HG03097 (cell line): ENCODE results near the gene CEP70.
"Not testable (repeated sequence)": the region's sequence is repeated elsewhere in the genome, so short reads cannot be mapped to it uniquely, and the experiment has no call there.

ENCODE experiments used
- ATAC-seq: cut with Tn5 transposase; IDR thresholded peaks from one replicate; pipeline ENCODE4 v1.9.1; 2021; ENCODE audit not compliant: unreplicated experiment, low FRiP score

The CEP70 gene

DNA sequence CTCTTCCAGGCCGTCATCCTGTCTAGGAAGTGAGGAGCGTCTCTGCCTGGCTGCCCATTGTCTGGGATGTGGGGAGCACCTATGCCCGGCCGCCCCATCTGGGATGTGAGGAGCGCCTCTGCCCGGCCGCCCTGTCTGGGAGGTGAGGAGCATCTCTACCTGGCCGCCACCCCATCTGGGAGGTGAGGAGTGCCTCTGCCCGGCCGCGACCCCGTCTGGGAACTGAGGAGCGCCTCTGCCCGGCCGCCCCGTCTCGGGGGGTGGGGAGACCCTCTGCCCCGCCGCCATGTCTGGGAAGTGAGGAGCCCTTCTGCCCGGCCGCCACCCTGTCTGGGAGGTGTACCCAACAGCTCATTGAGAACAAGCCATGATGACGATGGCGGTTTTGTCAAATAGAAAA is 72.6 kb downstream of the CEP70 start:
- ATAC-seq = not testable (repeated sequence)

DNA sequence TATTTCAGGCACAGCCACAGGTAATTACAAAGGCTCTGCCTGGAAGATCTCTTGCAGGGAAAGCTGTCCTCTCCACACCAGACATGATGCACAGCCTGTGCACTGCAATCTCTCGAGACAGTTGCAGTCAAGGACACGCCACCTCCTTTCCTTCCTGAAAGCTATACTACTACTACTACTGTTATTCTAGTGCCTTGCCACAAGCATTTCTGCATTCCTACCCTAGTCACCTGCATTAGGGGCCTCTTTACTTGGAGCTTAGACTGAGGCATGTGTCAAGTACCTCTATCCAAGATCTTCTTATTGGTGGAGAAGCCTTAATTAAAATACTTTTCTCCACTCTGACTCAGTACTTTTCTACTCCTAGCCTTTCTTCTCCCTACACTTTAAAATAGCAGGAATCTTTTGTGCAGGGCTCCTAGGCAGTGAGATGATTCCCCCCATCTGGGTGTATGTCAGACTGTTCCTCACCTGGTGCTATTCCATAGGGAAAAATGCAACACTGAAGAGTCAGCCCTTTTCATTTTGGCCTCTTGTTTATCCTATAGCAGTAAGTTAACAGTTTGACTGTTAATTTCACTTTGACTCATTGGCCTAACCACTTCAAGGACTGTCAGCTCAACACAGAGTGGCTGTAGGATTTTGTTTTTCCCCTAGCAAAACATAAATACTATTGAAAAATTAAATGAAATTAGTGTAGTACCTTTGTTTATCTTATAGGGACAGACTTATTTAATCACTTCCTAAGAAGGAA is 80.8 kb downstream of the CEP70 start:
- no peak for ATAC-seq

DNA sequence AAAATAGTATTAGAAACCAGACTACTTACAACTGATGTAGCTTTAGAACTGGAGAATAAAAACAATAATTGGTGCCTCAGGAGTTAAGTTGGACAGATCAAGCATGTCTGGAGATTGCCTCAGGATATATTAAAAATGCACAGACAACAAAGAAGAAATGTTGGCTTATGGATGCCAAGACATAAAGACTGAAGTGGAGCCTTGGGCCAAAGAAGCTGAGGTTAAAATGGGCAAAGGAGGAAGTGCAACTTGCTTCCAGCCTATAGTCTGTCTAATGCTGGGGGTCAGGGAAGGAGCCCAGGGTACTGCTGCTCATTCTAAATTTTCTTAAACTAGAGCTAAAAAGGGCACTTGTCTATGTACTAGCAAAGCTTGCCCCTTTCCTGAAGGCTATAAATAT is 82.1 kb downstream of the CEP70 start:
- ATAC-seq = no peak

DNA sequence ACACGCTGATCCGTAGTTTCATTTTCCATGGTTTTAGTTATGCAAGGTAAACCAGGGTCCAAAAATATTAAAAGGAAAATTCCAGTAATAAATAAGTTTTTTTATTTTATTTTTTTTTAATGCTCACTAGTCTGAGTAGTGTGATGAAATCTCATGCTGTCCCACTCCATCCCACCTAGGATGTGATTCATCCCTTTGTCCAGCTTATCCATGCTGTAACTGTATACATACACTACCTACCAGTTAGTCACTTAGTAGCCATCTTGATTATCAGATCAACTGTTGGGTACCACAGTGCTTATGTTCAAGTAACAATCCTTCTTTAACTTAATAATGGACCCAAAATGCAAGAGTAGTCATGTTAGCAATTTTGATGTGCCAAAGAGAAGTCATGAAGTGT is 84.5 kb downstream of the CEP70 start:
- no peak for ATAC-seq

DNA sequence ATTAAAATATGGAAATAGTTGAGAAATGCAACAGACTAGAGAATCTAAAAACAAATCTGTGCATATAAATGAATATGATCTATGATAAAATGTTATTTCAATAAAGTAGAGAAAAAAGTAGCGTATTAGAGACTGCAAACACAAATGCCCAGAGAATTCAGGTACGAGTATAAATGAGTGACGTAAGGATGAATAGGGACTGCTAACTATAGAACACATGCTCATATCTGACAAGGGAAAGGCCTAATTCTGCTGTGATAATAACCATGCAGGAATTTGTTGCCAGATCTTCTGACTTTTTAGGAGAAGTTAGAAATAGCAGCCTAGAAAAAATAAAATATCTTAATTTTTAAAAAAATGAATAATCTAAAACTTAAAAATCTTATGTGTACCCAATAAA is 86.5 kb downstream of the CEP70 start:
- ATAC-seq = no peak

DNA sequence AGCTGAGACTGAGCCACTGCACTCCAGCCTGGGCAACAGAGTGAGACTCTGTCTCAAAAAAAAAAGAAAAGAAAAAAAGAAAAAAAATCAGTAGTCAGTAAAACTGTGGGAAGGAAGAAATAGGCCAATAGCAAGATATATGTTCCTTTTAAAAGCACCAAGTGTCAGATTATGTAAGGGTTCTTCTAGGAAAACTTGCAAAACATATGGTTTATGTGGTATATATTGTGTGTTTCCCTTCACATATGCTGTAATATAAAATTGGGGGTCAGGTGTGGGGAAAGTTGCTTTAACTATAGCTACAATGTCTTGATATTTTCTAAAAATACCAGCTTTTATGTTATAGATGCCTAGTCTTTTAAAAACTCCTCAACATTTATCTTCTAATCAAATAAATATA is 95.1 kb downstream of the CEP70 start:
- no peak for ATAC-seq

DNA sequence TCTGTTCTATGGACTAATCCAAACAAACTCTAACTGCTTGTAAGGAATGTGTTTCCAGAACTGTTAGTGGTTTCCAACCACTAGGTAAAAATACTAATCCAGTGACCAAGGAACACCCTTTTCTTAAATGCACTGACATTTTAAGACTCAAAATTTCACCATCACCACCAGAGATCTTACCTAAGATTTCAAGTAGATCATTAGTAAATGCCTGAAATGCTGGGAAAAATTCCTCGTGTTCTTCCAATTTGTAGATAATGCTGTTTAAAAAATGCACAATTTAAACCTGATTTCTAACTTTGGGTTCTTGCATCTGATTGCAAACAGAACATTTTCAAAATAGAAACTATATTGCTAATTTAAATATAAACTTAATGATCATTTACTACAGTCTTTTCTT is 96.2 kb downstream of the CEP70 start:
- ATAC-seq = no peak

DNA sequence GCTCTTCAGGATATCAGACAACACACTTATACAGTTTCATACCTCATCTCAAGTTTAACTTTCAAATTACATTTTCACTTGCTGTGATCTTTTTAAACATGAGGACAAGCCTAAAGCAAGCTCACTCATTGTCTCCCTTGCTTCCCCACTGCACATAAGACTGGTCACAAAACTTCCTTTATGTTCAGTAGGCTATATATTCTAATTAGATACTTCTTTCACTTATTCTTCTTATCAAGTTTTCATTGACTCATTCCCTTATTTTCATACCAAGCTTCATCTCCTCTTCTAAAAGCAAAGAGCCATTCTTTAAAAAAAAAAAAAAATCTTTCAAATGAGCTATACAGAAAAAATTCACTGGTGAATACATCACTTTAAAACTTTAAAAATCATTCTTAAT is 97.0 kb downstream of the CEP70 start:
- ATAC-seq = no peak

DNA sequence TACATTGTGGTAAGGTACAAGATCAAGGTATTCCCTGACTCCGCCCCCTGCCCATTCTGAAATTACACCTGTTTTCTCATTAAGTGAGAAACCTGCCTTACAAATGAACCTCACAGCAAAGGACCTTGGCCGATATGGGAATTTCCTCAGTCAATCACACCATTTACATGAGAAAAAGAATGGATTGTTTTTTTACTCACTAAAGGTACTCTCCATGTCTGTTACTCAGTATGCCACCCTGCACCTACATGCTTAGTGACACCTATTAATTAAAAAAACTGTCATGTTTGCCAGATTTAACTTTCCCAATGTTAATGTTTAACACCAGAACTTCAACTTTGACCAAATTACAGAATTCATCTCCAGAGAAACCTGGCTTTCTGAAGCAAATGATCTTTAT is 97.6 kb downstream of the CEP70 start:
- no peak for ATAC-seq

DNA sequence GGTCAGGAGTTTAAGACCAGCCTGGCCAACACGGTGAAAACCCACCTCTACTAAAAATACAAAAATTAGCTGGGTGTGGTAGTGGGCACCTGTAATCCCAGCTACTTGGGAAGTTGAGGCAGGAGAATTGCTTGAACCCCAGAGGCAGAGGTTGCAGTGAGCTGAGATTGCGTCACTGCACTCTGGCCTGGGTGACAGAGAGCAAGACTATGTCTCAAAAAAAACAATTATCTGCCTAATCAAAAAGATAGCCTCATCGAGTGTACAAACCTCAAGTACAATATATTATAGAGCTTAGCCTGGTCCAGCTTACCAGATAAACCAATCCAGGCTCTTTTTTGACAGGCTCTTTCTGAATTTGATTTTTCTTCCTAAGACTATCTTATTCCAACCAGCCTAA is 98.4 kb downstream of the CEP70 start:
- not testable (repeated sequence) for ATAC-seq

DNA sequence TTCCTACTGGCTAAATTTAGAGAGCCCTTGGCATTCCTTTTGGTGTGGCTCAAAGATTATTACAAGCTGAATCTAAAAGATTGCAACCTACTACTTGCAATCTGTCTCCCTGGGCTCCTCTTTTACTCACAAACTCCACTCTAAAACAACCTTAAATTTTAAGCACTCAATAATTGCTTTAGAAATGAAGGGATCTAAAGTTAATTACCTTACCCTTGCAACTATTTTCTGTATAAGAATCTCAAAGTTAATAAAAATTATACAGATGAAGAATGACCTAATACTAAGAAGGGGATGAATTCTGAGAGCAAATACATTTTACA is 99.5 kb downstream of the CEP70 start:
- ATAC-seq = no peak

DNA sequence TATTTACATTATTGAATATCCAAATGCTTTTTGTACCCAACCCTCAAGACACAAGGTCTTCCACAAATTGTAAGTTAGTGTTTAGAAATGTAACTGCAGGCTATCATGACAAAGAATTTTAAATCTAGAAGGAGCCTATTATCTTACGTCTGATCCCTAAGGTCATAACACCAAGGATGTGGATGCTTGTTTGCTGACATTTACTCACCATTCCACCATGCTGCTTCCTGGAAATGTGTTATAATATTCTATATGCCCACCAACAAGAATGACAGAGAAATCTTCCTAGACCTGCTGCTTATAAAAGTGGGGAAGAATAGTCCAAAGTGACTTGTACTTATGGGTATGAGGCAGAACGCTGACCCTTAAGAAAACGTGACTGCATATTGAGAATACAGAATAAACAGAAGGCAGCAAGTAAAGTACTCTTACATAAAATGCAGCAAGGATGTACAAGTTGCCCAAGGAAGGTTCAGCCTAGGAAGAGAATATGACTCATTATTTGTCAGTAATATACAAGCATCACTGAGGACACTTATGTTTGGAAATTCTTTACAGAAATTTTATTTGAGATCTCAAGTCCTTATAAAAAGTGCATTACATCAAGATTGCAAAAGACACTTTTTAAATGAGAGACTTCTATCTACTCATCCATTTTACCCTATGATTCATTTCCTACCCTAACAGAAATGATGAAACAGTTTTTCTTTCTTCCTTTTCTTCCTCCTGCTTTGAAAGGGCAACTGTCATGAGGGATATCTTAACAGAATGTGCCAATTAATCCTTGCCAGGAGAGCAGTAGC is 100.1 kb downstream of the CEP70 start:
- ATAC-seq = no peak

DNA sequence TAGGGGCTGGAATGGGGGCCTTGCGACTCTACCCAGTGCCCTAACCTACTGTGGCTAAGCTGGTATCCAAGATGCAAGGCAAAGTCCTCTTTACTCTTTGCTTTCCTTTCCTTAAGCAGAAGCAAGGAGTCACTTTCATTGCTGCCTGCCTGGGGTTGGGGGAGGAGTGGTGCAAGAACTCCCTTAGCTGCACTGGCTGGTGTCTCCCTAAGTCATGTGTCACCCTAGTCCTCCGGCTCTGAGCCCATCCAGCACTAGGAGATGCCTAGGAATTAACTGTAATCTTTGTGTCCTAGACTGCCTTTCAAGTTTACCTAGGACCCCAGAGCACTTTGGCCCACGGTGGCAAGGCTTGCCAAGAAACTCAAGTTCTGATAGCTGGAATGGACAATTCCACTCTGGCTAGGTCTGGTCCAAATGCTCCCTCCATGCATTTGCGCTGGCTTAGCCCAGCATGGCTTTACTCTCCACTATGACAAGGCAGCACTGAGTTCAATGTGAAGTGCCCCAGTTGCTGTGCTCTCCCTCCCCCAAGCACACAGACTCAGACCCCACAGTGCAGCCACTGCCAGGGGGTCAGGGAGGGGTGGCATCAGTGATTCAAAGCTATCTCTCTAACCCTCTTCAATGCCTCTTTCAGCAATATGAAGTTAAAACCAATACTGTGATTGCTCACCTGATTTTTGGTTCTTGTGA is 100.9 kb downstream of the CEP70 start:
- no peak for ATAC-seq

DNA sequence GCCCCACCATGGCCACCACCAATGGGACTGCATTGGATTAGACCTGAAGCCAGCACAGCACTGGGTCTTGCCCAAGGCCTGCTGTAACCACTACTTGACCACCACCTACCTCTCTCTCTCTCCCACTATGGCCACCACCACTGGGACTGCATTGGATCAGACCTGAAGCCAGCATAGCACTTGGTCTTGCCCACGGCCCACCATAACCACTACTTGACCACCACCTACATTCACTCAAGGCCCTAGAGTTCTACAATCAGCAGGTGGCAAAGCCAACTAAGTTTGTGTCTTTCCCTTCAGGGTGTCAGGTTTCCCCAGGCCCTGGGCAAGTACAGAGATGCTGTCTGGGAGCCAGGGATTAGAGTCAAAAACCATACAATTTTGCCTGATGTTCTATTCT is 102.1 kb downstream of the CEP70 start:
- no peak for ATAC-seq

DNA sequence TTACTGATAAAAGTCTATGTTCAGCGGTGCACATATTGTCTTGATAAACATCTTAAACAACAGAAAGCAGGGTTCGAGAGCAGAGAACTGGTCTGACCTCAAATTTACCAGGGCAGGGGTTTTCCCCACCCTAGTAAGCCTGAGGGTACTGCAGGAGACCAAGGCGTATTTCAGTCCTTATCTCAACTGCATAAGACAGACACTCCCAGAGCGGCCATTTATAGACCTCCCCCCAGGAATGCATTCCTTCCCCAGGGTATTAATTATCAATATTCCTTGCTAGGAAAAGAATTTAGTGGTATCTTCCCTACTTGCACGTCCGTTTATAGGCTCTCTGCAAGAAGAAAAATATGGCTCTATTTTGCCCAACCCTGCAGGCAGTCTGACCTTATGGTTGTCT is 107.5 kb downstream of the CEP70 start:
- not testable (repeated sequence) for ATAC-seq

DNA sequence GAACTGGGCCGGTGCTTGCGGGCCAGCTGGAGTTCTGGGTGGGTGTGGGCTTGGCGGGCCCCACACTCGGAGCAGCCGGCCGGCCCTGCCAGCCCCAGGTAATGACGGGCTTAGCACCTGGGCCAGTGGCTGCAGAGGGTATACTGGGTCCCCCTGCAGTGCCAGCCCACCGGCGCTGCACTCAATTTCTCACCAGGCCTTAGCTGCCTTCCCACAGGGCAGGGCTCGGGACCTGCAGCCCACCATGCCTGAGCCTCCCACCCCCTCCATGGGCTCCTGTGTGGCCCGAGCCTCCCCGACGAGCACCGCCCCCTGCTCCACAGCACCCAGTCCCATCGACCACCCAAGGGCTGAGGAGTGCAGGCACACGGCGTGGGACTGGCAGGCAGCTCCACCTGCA is 109.4 kb downstream of the CEP70 start:
- not testable (repeated sequence) for ATAC-seq

DNA sequence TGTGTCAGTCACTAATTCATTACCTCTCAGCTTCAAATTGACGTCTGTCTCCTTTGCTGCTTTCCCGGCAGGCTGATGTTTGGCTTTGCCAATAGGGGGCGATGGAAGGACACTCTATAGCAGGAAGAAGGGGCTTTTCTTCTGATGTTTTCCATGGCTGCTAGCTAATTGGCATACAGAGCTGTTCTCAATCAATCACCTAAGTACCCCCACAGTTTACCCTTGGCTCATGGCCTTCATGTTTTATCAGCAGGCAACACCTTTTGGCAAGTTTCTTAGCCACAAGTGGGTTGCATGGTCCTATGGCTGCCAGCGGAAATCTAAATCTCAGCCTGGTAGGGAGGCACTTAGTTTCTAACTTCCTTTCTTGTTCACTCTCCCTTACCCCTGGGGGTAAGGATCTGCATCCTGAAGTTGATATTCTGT is 114.6 kb downstream of the CEP70 start:
- no peak for ATAC-seq

DNA sequence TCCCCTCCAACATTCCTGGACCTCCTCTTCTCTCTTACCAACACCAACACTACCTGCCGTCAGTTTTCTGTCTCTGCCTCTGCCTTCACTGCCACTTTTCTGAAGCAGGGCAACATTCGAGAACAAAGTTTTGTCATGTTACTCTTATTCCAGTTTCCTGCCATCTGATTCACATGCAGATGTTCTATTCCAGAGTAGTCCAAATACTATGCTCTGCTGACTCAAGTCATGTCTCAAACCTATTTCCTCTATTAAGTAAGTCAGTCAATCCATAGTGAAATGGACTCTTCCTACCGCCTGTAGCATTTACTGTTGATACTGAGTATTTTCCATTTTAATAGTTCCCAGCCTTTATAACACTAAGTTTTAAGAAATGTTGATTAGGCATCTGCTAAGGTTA is 116.3 kb downstream of the CEP70 start:
- no peak for ATAC-seq

DNA sequence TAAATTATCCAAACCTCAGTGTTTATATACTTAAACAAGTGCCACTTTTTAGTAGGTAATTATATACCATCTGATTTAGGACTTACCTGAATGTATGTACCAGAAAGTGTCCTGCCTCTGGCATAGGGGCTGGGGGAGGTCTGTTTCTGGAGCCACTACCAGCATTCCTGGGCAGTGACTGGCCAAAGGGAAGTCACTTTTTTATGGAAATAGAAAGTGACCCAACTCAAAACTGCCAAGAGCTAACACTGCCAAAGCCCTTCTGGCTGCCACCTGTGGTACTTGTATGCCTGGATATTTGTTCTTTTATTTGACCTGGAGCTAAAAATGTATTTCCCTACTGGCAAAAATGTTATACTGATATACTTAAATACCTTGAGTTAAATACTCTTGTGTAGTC is 116.9 kb downstream of the CEP70 start:
- ATAC-seq = no peak

DNA sequence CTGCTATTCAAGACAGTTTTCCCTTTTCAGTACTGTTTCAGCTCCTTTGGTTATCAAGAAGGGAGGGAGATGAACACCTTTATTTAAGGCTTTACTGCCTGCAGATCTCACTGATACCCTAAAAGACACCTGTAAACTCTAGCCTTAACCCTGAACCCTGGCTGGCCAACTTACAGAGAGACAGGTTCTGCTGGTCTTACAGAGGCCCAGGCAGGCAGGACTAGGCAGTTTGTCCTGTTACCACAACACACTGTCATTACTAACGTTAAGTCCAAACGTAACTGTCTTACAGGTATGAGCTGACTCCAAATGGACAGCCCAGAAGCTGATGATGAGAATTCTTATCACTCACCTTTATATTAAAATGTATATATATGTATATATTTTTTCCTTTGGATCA is 117.5 kb downstream of the CEP70 start:
- ATAC-seq = no peak

DNA sequence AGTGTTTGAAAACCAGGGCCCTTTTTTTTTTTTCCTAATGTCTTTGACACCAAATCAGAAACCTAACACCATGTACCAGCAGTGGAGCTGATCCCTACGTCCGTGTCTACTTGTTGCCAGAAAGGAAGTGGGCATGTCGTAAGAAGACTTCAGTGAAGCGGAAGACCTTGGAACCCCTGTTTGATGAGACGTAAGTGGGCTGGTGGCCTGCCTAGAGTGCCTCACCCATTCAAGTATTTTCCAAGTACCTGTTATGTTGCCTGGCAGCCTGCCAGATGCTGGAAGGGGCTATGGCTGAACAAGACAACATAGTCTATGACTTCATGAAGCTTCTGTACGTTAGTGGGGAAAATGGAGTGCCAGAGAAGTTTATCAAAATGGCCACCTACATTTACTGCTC is 119.9 kb downstream of the CEP70 start:
- no peak for ATAC-seq

DNA sequence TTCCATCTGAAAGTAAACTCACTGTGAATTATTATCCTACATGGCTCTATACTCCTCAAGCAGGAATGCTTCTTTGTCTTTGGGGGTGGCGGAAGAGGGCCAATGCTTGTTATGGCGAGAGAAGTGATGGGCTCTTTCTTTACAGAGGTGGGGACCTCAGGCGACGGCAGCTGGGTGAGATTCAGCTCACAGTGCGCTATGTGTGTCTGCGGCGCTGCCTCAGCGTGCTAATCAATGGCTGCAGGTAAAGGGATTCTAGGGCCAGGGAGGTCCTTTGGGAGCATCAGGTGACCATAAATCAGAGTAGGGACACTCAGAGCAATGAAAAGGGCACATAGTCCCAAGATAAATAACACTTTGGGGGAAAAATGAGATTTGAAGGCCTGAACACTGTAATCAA is 120.7 kb downstream of the CEP70 start:
- no peak for ATAC-seq
